Kidney (tissue), 14 donors: ENCODE measurements around the gene STRA6. TPM values are rescaled to one million over a fixed set of nuclear protein-coding genes. Genes with fewer than 3 reads are reported as not detected.

Experiments
- DNase-seq, 5 donors: peaks; one replicate each; pipeline ENCODE4 v3.0.0-alpha.2; 2013 to 2020
- FAIRE-seq: peaks from 2 replicates; lab custom pipeline; 2012; peaks lifted over from hg19 to GRCh38; lab: Jason Lieb, UNC
- H3K27ac ChIP-seq, 2 donors: one replicate each; pipeline ENCODE4 v1.7.0; 2013; ENCODE audit warnings: low read depth in 2 of 2, low read length in 2 of 2, inconsistent platforms in 1 of 2
- H3K27me3 ChIP-seq: one replicate; pipeline ENCODE4 v1.7.1; 2013; ENCODE audit warnings: low read length, inconsistent platforms; ENCODE audit not compliant: control insufficient read depth, insufficient read depth
- H3K36me3 ChIP-seq, 3 donors: one replicate each; pipeline versions ENCODE4 v1.7.0 to v1.7.1; 2013; ENCODE audit warnings: low read length in 3 of 3, control low read depth in 1 of 3, inconsistent platforms in 1 of 3; ENCODE audit not compliant: insufficient read depth in 3 of 3, control insufficient read depth in 2 of 3
- H3K4me1 ChIP-seq, 3 donors: one replicate each; pipeline versions ENCODE4 v1.7.0 to v1.7.1; 2013; ENCODE audit warnings: low read length in 3 of 3, inconsistent platforms in 1 of 3, low read depth in 1 of 3; ENCODE audit not compliant: control insufficient read depth in 2 of 3, insufficient read depth in 2 of 3
- H3K4me3 ChIP-seq, 3 donors: one replicate each; pipeline versions ENCODE4 v1.7.0 to v1.8.1; 2013; ENCODE audit warnings: low read length in 3 of 3, control low read depth in 1 of 3, inconsistent platforms in 1 of 3
- H3K9ac ChIP-seq, 3 donors: one replicate each; pipeline versions ENCODE4 v1.7.0 to v1.7.1; 2013; ENCODE audit warnings: low read length in 3 of 3, control low read depth in 1 of 3, inconsistent platforms in 1 of 3
- H3K9me3 ChIP-seq, 3 donors: one replicate each; pipeline versions ENCODE4 v1.7.0 to v1.7.1; 2013; ENCODE audit warnings: low read length in 3 of 3, control low read depth in 1 of 3, inconsistent platforms in 1 of 3; ENCODE audit not compliant: control insufficient read depth in 2 of 3, insufficient read depth in 1 of 3
- CTCF ChIP-seq: IDR thresholded peaks from 3 replicates; pipeline ENCODE4 v1.5.1; 2012; ENCODE audit warnings: mild to moderate bottlenecking, moderate library complexity, borderline replicate concordance; ENCODE audit not compliant: insufficient read depth; ENCODE audit errors: extremely low read depth
- intact Hi-C: fragments of 100-400 bp; cut with DNase I; formaldehyde crosslinking; loops from one replicate; pipeline ENCODE4 v1.11.1; 2022
- polyA plus RNA-seq: library from polyadenylated mRNA; stranded (reverse); fragments of 350-450 nt; fragmentation: Illumina TruSeq; extraction: RNeasy Lipid Tissue Mini Kit (QIAGEN cat#74804); gene quantifications from one replicate; pipeline ENCODE4 v1.2.3, GENCODE V29; 2014; ENCODE audit warnings: low read depth, low replicate concordance; ENCODE audit not compliant: insufficient read depth
- total RNA-seq: library from RNA; stranded (reverse); fragmentation: NEBNext Ultra II Directional; extraction: Animal tissue kit (Norgen Biotek cat#: 25700); gene quantifications from one replicate; pipeline ENCODE4 v1.2.1, GENCODE V29; 2021
- donor health status: control.
- donor health status: control.
- donor health status: control.
- donor health status: control.
- donor health status: control.
- donor health status: DM: yes; HTN: yes; CAD: no.
- donor health status: Normal renal cell carcinoma (clear cell type).

STRA6 gene
- total and polyA plus RNA-seq, 2 donors from 2014 or later = 2.0 to 31.9 TPM

- intact Hi-C loops = no loop called here
- Histone ChIP-seq H3K9me3 (no peaks in the 10 kb centered on the region), H3K27ac (no peak overlapping the region), H3K4me1 (peaks cover 11 to 24% (median 18%) of the 10 kb centered on the region in 3 donors), H3K36me3 (no peaks in the 10 kb centered on the region), H3K9ac (no peak overlapping the region), H3K27me3 (no peaks in the 10 kb centered on the region), H3K4me3 (no peak overlapping the region)
- FAIRE-seq (no peak), DNase-seq (no peak)
- no peak for TF ChIP-seq CTCF
Observed at GRCh38 chr15:74205582-74205947, 3.0 kb upstream of the STRA6 start.

GRCh38 chr15:74203914-74204431, 1.4 kb upstream of the STRA6 start:
- FAIRE-seq (no peak), DNase-seq (peak in 4 of 5 donors; percentile 58 to 90 (median 69))
- no peaks in the 10 kb centered on the region for H3K9me3 ChIP-seq
- H3K4me3 ChIP-seq = no peak overlapping the region
- intact Hi-C loops = no loop called here
- H3K9ac ChIP-seq = no peak overlapping the region
- no peaks in the 10 kb centered on the region for H3K36me3 ChIP-seq
- no peaks in the 10 kb centered on the region for H3K27me3 ChIP-seq
- TF ChIP-seq CTCF = no peak
- peaks cover 11 to 24% (median 14%) of the 10 kb centered on the region in 3 donors for H3K4me1 ChIP-seq
- H3K27ac ChIP-seq = no peak overlapping the region

- H3K4me3 ChIP-seq = no peak overlapping the region
- no peaks in the 10 kb centered on the region for H3K27me3 ChIP-seq
- peaks cover 10 to 17% (median 11%) of the 10 kb centered on the region in 3 donors for H3K4me1 ChIP-seq
- DNase-seq (no peak), FAIRE-seq (no peak)
- H3K36me3 ChIP-seq = no peaks in the 10 kb centered on the region
- intact Hi-C loops = no loop called here
- no peak overlapping the region for H3K9ac ChIP-seq
- no peak overlapping the region for H3K27ac ChIP-seq
- no peak for TF ChIP-seq CTCF
- no peaks in the 10 kb centered on the region for H3K9me3 ChIP-seq
Observed at GRCh38 chr15:74201710-74202420, 722 bp downstream of the STRA6 start.
